NCI-H69 (cell line): ENCODE measurements around the gene YAP1.
A peak's percentile ranks its signal among the peaks of the same experiment; 100 is the strongest.

ENCODE experiments used
- DNase-seq: peaks from one replicate; lab custom pipeline; 2025; lab: John Stamatoyannopoulos, UW

YAP1 gene

DNA sequence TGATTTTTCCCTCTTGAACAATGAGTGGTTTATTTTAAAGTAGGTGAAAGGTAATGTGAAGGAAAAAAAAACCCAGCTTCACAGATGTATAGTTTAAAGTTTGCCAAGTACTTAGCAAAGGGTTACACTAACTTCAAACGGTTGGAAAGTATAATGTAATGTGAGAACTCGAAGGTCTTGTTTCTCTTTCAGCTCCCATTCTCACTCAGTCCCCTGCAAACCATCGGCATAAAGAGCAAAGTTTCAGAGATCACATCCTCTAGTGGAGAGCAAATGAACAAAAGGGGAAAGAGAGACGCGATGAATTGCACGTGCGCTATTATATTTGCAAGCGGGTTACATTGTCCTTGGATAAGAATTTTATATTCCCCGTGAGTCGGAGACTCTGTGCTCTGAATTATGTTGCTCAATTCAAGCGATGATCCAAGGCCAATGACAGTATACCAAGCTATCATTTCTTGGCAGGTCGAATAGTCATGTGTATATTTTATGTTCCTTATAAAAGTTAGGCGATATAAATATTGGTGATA is 169.5 kb downstream of the YAP1 start:
- DNase-seq, result peak; percentile 12

DNA sequence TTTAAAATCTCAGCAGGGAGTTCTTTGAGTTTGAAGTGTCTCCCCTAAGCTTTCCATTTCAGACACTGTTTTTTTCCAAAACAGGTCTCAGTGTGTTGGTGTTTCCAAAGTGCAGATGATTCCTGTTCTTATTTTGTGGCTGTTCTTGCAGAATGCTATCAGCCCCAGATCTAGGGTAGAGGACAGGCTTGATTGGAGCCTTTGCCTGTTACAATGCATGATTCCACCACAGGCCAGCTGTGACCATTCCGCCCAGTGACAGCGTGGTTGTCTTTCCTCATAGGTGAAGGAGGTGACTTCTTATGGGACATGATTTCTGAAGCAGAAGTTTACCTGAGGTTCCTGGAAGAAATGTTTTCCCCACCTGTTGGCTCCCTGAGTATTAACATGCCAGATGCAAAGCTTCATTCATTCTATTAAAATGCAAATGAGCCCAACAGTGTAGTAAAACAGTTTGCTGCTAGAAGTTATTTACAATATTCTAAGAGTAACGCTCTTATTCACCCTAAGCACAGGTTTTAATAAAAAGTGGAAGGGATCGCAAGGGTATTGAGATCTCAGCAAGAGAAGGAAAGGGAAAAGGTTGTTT is 170.1 kb downstream of the YAP1 start:
- DNase-seq, result no peak
